GM12891 (cell line): ENCODE data around the gene PELI2.

Experiments used
- POLR2A ChIP-seq: IDR thresholded peaks from 2 replicates; pipeline ENCODE4 v1.6.1; 2011; ENCODE audit warnings: low read depth, low read length, control low read depth
- POLR2AphosphoS5 ChIP-seq: IDR thresholded peaks from 2 replicates; pipeline ENCODE4 v1.6.1; 2011; ENCODE audit warnings: low read depth, low read length, control low read depth

- no peak for TF ChIP-seq POLR2A
- no peak for TF ChIP-seq POLR2AphosphoS5
Measured at GRCh38 chr14:56145965-56146364, 27.8 kb downstream of the PELI2 start.
